22Rv1 (cell line): ENCODE results near the gene HIC2.
"Not testable (repeated sequence)": the region's sequence is repeated elsewhere in the genome, so short reads cannot be mapped to it uniquely, and the experiment has no call there.

Experiments
- H3K27ac ChIP-seq: fragments of 450-650 bp; 2 replicates; pipeline ENCODE4 v1.5.1; 2017

Gene HIC2

GRCh38 chr22:21469097-21469994, 52.2 kb downstream of the HIC2 start:
- H3K27ac ChIP-seq = 0 out of 2 replicates have a peak overlapping the region, but pooled peaks have one; percentile 29

DNA sequence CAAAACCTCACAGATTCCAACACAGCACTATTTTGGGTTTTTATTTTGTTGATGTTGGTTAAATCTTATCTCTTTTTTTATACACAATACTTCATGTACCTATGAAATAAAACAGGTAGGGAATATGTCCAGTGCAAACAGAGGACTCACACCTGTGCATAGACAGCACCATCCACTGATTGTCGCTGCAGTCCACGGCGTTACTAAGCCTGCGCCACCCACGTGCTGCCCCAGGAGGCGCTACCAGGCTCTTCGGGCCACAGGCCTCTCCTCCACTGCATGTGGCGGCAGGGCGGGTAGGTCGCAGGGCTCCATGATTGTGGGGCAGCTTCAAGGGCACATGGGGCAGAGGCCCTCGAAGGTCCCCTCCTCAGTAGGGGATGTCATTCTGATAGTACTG, 55.8 kb downstream of the HIC2 start:
- not testable (repeated sequence) for H3K27ac ChIP-seq

- H3K27ac ChIP-seq = not testable (repeated sequence)
Observed at GRCh38 chr22:21473664-21474063, 56.5 kb downstream of the HIC2 start.

DNA sequence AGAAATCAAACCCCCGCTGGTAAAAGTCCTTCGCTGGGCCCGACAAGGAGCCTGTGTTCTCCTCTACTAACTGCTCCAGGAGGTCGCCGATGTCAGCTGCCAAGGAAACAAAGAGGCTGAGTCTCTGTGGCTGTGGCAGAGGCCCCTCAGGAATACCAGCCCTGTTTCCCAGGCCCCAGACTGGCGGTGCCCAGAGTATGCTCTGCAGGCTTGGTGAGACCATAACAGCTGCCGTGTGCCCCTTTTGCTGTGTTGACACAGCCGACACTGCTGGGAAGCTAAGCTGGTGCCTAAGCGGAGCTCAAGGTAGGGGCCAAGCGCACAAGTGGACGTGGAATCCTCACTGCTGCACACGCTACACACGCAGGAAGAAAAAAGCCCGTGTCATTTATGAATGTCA, 66.9 kb downstream of the HIC2 start:
- not testable (repeated sequence) for H3K27ac ChIP-seq

GRCh38 chr22:21487723-21488122, 70.6 kb downstream of the HIC2 start:
- H3K27ac ChIP-seq = not testable (repeated sequence)

DNA sequence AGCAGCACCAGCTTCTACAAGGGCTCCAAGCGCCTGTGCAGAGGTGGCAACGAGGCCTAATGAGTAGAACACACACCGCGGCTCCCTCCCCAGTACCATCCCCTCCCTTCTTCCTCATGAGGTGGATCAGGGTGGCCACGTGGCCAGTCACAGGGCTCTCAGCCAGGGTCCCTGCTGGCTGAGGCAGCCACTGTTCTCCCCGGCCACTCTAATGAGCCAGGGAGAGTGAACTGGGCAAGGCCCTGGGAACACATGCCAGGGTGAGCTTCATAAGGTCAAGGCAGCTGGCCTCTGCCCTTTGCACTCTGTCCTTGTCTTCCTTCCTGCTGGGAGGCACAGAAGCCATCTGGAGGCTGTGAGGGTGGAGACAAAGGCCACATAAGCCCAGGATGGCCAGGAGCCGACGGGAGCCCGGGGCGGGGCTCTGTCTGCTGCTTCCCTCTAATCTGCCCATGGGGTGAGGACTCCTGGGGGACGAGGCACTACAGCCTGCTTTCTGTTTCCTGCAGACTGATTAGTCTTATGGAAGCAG, 72.0 kb downstream of the HIC2 start:
- not testable (repeated sequence) for H3K27ac ChIP-seq

- H3K27ac ChIP-seq = not testable (repeated sequence)
Observed at GRCh38 chr22:21490556-21490955, 73.4 kb downstream of the HIC2 start.

GRCh38 chr22:21492271-21492670, 75.1 kb downstream of the HIC2 start:
- not testable (repeated sequence) for H3K27ac ChIP-seq

DNA sequence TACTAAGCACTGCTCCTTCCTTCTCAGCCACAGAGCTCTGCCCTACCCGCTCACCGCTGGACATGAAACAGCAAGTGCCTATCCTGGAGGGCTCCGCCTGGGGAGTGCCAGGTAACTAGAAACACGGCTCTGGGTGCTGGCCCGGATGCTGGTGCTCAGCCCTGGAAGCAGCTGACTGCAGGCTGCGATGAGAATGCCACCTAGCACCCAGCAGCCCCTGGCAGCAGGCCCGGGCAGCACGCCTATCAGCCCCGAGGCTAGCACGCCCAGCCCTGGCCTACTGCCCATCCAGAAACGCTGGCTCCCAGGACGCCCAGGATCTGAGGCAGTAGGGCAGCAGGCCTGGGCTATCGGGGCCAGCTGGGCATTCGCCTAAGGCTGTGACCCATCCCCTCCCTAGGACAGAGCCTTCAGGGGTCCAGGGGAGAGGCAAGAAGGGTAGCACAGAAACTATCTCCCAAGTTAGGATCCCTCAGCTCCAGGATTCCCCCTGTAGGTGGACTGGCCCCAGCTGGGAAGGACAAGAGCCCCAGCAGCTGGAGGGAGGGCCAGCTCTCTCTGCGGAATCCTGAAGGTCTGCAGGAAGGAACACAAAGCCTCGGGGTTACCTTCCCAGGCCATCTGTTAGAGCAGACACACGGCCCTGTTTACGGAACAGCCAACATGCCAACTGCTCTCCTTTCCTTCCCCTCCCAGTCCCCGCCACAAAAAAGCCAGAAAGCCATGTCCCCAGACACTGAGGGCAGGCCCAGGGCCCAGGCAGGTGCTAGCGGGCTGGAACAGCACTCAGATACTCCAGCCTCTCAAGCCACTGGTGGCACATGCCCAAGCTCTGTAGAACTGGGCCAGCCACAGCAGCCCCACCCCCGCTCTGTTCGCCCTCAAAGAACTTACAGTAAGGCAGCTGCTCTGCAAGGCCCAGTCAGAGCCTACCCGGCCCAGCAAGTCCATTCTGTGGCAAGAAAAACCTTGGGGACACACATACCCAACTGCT, 76.9 kb downstream of the HIC2 start:
- H3K27ac ChIP-seq = not testable (repeated sequence)

DNA sequence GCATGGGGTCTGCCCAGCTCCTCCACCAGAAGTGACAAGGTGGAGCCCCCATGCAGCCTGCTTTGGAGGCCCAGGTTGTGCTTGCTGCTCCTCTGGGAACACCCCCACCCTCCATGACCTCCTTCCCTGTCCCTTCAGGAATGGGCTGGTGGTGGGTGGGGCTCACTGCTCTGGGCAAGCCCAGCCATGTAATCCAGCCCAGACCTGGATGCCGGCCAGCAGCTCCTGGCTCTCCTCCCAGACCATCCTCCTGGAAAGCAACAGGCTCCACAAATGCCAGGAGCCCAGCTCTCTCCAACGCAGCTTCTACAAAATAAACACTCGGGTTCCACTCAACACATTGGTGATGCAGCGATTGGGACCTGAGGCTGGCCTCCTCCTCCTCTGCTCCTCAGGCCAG, 80.8 kb downstream of the HIC2 start:
- not testable (repeated sequence) for H3K27ac ChIP-seq

DNA sequence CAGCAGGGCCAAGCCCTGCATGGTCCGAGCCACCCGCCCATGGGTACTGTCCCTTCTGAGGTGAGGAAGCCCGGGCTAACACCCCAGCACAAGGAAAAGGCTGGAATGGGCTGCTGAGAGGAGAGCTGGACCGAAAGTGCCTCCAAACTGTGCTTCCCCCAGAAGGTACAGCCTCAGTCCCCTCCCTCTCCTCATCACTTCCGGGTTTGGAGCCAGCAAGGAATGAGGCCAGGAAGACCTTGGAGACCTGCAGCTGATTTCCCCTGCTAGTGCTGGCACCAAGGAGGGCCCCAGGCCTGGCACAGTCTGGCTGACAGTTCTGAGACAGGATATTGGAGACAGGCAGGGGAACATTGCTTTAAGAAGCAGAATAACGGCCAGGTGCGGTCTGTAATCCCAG, 81.3 kb downstream of the HIC2 start:
- not testable (repeated sequence) for H3K27ac ChIP-seq

DNA sequence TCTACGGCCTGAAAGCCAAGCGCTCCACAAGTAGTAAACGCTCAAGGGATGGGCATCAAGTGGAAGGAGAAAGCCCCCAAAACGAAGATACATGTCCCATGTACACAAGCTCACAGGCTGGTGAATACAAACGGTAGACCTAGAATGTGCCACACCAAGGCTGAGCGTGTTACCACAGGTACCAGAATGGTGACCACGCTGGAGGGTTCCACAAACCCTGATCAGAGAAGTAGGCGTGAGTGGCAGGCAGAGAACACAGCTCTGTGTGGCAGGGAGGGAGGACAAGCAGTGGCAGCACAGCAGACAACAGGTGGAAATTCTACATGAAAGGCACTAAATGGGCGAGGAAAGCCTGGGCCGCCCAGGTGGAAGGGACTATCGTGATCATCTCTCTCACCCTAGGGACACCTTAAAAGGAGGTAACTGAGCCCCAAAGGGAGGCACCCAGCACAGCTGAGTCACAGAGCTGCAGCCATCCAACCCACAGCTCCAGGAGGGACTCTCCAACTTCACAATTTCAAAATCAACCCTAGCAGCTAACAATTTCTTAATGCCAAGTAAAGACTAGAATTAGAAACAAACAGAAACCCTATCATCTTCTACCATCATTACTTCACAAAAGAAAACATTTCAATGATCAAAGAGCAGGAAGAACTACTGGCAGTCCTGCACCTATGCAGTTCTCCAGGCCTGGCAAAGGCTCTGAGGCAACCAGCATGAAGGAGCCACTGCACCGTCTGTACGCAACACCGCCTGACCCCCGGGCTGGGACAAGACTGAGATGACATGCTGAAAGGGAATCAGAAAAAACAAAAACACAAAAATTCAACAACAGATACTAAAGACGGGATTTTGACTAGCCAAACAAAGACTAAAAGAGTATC, 82.7 kb downstream of the HIC2 start:
- not testable (repeated sequence) for H3K27ac ChIP-seq
